MG63 (cell line): ENCODE measurements around the gene SLC5A9. TPM values are rescaled to one million over a fixed set of nuclear protein-coding genes. Genes with fewer than 3 reads are reported as not detected.

Experiments
- DNase-seq: peaks from one replicate; pipeline ENCODE4 v3.0.0-alpha.2; 2020
- H3K27me3 ChIP-seq: fragments of 250-450 bp; sonication (Bioruptor Pico); 2 replicates; pipeline ENCODE4 v1.5.1; 2020; ENCODE audit warnings: mild to moderate bottlenecking, moderate library complexity
- H3K36me3 ChIP-seq: fragments of 250-450 bp; sonication (Bioruptor Pico); 2 replicates; pipeline ENCODE4 v1.5.1; 2020; ENCODE audit warnings: mild to moderate bottlenecking, moderate library complexity
- H3K4me3 ChIP-seq: fragments of 250-450 bp; sonication (Bioruptor Pico); 2 replicates; pipeline ENCODE4 v1.5.1; 2020; ENCODE audit warnings: mild to moderate bottlenecking, moderate library complexity
- H3K9me3 ChIP-seq: fragments of 250-450 bp; sonication (Bioruptor Pico); 2 replicates; pipeline ENCODE4 v1.5.1; 2020; ENCODE audit warnings: mild to moderate bottlenecking, moderate library complexity
- total RNA-seq: library from RNA; depleted of rRNA; stranded (reverse); fragments of >200 nt; shearing (Covaris generic); gene quantifications from 2 replicates; pipeline ENCODE4 v1.2.3, GENCODE V29; 2014; ENCODE audit warnings: low replicate concordance; rRNA removed

SLC5A9 gene
- total RNA-seq: not detected in 2 replicates

DNA sequence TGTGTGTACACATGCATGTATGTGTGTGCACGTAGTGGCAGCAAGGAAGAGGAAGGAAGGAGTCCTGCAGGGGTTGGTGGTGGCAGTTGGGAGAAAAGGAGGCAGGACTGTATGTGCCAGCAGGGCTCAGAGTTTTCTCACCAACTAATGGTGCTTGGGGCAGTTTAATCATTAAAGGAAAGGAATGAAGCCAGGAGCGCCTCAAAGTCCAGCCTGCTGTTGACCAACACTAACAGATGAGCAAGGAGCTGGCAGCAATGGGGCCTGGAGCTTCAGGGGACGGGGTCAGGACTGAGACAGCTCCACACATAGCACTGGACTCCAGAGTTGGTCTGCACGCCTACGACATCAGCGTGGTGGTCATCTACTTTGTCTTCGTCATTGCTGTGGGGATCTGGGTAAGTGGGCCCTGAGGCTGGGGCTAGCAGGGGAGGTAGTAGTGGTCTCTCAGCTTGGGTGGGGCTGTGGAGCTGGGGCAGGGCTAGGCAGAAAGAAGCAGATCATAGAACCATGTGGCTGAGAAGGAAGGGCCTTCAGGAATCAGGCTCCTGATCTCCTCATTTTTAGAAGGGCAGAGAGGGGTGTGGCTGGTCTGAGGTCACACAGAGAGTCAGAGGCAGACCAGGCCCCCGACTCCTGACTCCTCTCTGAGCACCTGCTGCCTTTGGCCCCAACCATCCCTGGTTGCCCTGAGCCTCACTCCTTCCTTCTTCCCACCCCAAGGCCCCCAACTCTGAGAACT lies at the start of gene SLC5A9:
Gene SLC5A9, plus strand, starts transcription at position 216 of the 742 bp plus-strand sequence. Its CDS starts 21 bp downstream, at position 237.
- no peaks in the 10 kb centered on the region for H3K9me3 ChIP-seq
- no peak within 1 kb of the TSS for H3K4me3 ChIP-seq
- no peaks in the 10 kb centered on the region for H3K36me3 ChIP-seq
- H3K27me3 ChIP-seq: no peaks in the 10 kb centered on the region
- no peak for DNase-seq

DNA sequence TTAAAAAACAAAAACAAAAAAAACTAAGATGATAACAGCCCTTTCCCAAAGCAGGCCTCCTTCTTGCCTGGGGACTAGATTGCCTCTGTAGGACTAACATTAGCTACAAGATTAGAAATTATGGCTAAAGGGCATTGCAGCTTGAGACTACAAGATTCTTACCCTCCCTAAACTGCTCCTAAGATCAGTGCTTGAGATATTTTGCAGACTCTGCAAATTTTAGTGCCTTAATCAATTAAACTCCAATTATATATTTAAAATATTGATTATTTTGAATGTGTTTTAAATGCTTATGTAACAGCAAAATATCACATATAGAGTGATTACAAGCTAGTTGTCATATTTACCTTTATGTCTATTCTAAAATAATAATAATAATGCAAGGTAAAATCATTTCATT lies 47.4 kb upstream of the SLC5A9 start:
- Histone ChIP-seq H3K4me3 (no peak overlapping the region), H3K36me3 (no peaks in the 10 kb centered on the region), H3K27me3 (no peaks in the 10 kb centered on the region), H3K9me3 (no peaks in the 10 kb centered on the region)
- DNase-seq: no peak

DNA sequence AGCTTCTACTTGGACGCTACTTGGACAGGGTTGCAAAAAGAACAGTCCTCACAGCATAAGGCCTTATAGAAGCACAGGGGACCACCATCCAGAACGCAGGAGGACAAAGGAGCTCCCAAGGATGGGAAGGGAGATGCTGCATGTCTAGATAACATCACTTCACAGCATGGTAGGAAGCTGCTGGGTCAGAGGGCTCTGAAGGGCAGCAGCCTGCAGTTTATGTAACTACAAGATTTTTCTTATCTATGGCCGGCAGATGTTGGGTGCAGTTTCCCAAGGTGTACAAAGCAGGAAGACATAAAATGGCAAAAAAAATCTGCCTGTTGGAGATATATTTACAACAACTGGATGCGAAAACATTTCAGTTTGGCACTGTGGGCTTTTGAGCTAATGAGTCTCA lies 45.3 kb upstream of the SLC5A9 start:
- Histone ChIP-seq H3K4me3 (no peak overlapping the region), H3K9me3 (no peaks in the 10 kb centered on the region), H3K27me3 (no peaks in the 10 kb centered on the region), H3K36me3 (no peaks in the 10 kb centered on the region)
- no peak for DNase-seq

DNA sequence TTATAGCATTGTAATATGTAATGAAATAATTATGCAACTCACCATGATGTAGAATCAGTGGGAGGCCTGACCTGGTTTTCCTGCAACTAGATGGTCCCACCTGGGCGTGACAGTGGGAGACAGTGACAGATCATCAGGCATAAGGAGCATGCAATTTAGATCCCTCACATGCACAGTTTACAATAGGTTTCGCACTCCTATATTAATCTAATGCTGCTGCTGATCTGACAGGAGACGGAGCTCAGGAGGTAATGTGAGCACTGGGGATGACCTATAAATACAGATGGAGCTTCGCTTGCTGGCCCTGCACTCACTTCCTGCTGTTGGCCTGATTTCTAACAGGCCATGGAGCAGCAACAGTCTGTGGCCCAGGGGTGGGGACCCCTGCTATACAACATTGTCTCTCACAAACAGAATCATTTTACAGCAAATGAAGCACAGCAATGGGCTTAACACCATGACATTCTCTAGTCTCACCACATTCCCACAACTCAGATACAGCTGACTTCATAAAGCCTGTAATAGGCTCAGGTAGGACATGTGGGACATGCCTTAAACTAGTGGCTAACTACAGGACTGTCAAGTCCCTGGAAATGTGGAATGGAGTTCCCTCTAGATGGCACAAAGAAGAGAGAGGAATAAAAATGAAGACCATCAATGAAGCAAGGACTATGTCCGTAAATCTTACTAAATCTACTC lies 40.7 kb upstream of the SLC5A9 start:
- no peaks in the 10 kb centered on the region for H3K9me3 ChIP-seq
- DNase-seq: no peak
- H3K4me3 ChIP-seq: no peak overlapping the region
- no peaks in the 10 kb centered on the region for H3K36me3 ChIP-seq
- no peaks in the 10 kb centered on the region for H3K27me3 ChIP-seq

DNA sequence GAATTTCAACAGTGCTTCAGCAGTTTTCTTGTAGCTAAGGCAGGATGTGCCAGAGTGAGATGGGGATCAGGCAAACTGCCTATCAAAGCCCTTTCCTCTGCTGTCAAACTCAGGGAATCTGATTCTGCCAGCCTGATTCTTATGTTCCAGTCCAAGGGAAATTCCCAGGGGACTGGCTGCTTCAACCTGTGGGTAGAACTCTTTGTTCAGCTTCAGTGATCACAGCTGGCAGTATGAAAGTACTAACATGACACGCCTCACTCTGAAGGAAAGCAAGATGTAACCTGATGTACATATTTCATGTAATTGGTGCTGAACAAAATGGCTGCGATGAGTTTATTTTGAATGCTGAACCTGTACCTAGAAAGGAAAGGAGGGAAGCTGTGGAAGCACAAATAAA lies 40.1 kb upstream of the SLC5A9 start:
- Histone ChIP-seq H3K36me3 (no peaks in the 10 kb centered on the region), H3K4me3 (no peak overlapping the region), H3K9me3 (peaks cover 3% of the 10 kb centered on the region; the same call in 1 of the 2 replicates), H3K27me3 (no peaks in the 10 kb centered on the region)
- no peak for DNase-seq

DNA sequence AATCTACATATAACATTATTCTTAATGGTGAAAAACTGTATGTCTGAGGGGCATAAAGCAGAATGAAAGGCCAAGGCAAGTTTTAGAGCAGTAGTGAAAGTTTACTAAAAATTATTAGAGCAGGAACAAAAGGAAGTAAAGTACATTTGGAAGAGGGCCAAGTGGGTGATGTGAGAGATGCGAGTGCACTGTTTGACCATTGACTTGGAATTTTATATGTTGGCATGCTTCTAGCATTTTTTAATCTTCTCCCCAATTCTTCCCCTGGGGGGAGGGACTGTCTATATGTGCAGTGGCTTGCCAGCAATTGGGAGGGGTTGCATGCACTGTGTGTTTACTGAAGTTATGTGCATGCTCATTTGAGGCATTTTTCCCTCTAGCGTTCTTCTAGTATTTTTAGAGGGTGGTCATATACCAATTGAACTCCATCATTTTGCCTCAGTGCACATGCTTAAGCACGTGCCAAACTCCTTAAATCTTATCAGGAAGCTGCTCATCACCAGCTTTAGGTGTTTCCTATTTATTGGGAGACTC lies 36.1 kb upstream of the SLC5A9 start:
- Histone ChIP-seq H3K4me3 (no peak overlapping the region), H3K36me3 (no peaks in the 10 kb centered on the region), H3K27me3 (no peaks in the 10 kb centered on the region), H3K9me3 (peaks cover 13% of the 10 kb centered on the region)
- DNase-seq: no peak

DNA sequence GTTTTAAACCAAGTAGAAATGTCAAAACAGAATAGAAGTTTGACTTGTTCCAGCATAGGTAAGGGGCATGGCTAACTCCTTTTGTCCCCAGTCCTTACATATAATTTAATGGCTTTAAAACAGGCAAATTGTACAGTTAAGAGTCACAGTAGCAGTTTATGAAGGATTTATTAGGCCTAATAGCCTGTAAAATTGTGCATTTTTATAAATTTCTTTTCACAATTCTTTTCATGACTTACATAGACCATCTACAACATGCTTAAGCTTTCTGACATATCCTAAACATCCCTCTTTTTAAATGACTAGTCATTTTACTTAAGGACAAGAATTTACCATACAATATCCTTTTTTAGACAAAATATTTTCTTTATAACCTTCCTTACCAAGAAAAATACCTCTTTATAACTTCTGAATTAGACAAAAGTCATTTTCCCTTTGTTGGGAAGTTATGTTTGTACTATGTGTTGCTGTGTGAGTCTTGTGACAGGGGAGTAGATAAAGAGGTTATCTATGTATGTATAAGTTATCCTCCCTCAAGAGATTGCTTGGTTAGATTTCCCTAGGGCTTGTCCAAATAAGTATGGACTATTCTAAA lies 34.5 kb upstream of the SLC5A9 start:
- Histone ChIP-seq H3K36me3 (no peaks in the 10 kb centered on the region), H3K4me3 (no peak overlapping the region), H3K9me3 (peaks cover 13% of the 10 kb centered on the region), H3K27me3 (no peaks in the 10 kb centered on the region)
- no peak for DNase-seq

DNA sequence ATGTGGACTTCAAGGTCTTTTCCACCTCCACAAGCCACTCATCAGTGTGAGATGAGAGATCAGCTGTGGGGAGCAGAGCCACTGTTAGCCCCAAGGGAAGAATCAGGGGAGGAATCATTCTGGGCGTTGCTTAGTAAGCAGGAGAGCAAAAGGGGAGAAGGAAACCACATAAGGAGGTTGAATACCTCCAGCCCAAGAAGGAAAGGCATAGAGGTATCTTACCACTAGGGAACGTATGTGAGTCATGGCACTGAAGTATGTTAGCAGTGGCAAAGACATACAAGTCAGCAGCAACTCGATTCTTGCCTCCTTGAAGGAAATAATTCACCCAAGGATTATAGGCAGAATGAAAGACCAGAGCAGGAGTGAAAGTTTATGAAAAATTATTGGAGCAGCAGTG lies 31.6 kb upstream of the SLC5A9 start:
- H3K9me3 ChIP-seq: peaks cover 13% of the 10 kb centered on the region
- no peaks in the 10 kb centered on the region for H3K36me3 ChIP-seq
- H3K4me3 ChIP-seq: no peak overlapping the region
- DNase-seq: no peak
- peaks cover 10% of the 10 kb centered on the region; the same call in 1 of the 2 replicates for H3K27me3 ChIP-seq

DNA sequence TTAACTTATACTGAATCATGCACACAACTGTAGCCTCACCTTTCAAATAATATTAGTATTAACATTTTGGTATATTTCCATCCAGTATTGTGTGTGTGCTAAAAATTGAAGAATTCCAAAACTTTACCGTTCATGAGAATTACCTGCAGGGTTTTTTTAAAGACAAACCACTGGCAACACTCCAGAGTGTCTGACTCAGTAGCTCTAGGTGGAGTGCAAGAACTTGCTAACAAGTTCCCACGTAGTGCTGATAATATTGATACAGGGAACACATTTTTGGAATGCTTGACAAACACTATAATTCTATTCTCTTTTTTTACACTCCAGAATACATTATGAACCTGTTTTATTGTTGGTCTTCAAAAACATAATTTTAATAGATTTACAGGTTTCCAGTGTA lies 27.7 kb upstream of the SLC5A9 start:
- no peaks in the 10 kb centered on the region for H3K9me3 ChIP-seq
- no peak overlapping the region for H3K4me3 ChIP-seq
- no peaks in the 10 kb centered on the region for H3K36me3 ChIP-seq
- peaks cover 10% of the 10 kb centered on the region; the same call in 1 of the 2 replicates for H3K27me3 ChIP-seq
- DNase-seq: no peak

DNA sequence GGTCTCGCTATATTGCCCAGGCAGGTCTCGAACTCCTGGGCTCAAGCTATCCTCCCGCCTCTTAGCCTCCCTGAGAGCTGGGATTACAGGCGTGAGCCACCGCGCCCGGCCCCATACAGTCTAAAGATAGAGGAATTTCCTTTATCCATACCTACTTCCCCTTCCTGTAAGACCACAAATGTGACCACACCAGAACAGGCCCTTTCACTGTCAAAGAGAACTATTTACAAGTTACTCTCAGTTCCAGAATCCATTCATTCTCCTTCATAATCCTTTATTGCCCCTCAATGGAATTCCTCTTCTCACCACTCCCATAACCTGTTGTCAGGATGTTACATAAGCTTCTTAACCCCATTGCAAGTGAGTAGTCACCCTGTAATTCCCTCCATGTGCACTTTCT lies 26.3 kb upstream of the SLC5A9 start:
- no peak overlapping the region for H3K4me3 ChIP-seq
- no peaks in the 10 kb centered on the region for H3K9me3 ChIP-seq
- no peaks in the 10 kb centered on the region for H3K36me3 ChIP-seq
- DNase-seq: no peak
- peaks cover 10% of the 10 kb centered on the region; the same call in 1 of the 2 replicates for H3K27me3 ChIP-seq

DNA sequence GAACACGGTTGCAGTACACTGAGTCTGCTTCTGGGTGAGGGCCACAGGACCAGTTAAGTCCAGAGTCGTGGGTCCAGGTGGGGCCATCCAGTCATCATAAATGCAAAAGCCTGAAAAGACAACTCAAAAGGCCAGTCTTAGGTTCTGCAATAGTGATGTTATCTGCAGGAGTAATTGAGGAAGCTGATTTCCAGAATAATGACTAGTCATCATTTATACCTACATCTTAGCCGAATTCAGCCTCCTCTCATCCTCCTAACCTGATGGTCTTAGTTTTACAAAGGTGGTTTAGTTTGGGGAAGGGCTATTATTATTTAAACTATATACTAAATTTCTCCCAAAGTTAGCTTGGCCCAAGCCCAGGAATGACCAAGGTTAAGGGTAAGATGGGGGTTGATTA lies 23.5 kb upstream of the SLC5A9 start:
- peaks cover 4% of the 10 kb centered on the region; the same call in 1 of the 2 replicates for H3K27me3 ChIP-seq
- no peak for DNase-seq

DNA sequence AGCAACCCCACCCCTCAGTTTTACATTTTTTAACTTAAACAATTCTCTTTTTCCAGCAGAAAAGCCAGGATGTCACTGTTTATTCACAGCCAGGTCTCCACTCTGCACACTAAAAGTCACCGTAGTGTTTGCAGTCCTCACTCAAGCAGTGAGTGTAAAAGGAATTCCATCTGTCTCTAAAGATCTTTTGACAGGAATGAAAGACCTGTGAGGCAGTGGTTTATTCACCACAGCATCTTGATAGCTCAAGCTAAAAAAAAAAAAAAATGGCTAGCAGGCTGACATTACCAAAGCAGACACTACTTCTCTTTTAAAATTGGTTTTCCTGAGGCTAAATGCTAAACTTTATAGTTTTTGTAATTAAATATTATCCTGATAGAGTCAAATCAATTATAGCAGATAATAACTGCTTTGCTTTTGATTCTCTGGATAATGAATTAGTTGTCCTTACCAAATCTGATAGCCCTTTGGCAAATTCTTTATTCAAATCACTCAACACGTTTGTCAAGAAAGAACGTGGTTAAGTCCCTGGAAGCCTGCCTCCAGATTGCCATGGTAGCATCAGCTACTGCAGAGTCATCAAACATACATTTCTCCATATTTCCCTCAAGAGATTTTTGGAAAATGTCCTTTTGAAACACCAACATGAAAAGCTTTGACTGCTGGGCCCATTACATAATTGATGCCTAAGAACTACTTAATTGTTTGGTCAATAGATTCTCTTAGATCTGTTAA lies 22.2 kb upstream of the SLC5A9 start:
- H3K9me3 ChIP-seq: no peaks in the 10 kb centered on the region
- H3K4me3 ChIP-seq: no peak overlapping the region
- H3K36me3 ChIP-seq: no peaks in the 10 kb centered on the region
- no peaks in the 10 kb centered on the region; the same call in 1 of the 2 replicates for H3K27me3 ChIP-seq
- DNase-seq: no peak

More for the DNA sequence above, 23.5 kb upstream of the SLC5A9 start:
- no peak overlapping the region for H3K4me3 ChIP-seq
- H3K36me3 ChIP-seq: no peaks in the 10 kb centered on the region
- H3K9me3 ChIP-seq: no peaks in the 10 kb centered on the region

DNA sequence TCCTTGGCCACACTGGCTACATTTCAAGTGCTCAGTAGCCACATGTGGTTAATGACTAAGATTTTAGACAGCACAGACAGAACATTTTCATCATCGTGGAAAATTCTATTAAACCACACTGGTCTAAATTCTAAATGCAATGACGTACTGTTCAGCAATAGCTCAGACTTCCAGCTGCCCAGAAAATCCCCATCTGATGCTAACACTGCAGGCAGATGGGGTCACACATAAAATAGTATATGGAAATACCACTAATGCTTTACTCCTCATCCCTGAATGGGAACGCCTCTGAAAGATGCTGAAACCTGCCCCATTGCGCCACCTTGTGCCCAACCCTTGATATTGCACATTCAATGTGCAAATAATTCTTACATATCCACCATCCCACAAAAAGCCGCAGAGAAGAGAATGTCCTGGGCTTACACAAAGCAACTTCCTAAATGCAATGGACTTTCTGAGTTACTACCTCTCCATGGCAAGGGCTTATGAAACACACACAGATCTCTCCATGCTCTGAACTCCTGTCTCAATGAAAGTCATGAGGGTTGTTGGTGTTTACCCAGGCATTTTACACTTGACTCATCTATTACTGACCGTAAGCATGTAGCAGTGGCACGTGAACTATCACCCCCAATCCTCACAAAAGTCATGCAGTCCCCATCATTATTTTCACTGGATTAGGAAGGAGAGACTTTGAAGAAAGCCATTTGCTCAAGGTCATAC lies 20.3 kb upstream of the SLC5A9 start:
- Histone ChIP-seq H3K36me3 (no peaks in the 10 kb centered on the region), H3K9me3 (no peaks in the 10 kb centered on the region), H3K27me3 (no peaks in the 10 kb centered on the region; the same call in 1 of the 2 replicates), H3K4me3 (no peak overlapping the region)
- peak; percentile 49 for DNase-seq

DNA sequence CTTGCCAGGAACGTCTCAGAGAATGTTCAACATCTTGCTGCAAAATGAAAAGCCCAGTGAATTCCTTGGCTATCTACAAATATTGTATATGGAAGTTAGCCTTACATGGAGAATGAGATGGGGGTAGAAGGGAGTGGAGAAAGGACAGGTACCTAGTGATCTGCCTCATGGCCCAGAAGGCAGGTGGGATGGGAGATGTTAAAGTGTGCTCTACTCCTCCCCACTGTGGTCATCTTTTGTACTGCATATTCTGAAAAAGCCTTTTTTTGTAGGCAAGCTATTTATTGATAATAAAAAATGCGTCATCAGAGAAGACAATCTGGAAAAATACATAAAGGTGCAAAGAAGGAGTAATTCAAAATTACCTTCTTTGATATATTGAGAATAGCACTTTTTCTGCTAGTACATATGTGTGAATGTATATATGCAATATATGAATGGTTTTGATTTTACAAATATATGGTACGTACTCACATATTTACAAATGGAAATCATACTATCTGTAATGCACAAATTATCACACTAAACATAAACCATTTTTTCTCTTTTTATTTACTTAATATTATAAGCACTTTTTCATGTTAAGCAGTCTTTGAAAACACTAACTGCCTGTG lies 19.1 kb upstream of the SLC5A9 start:
- DNase-seq: no peak
- Histone ChIP-seq H3K9me3 (no peaks in the 10 kb centered on the region), H3K36me3 (no peaks in the 10 kb centered on the region), H3K4me3 (no peak overlapping the region), H3K27me3 (no peaks in the 10 kb centered on the region; the same call in 1 of the 2 replicates)

DNA sequence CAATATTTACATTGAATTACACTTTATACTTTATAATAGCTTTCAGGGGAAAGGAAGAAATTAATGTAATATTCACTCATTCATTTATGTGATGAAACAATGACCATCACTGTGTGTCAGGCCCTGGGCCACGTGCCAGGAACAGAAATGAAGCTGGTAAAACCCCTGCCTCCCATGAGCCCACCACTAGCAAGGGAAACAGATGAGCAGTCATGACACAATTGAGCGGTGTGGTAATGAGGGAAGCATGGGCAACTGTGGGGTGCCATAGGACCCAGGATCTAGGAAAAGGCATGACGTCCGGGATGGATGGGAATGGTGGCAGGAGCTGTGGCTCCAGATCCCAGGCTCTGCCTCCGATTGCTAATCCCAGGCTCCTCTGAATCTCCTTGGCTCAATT lies 17.0 kb upstream of the SLC5A9 start:
- no peaks in the 10 kb centered on the region for H3K36me3 ChIP-seq
- H3K9me3 ChIP-seq: no peaks in the 10 kb centered on the region
- no peaks in the 10 kb centered on the region; the same call in 1 of the 2 replicates for H3K27me3 ChIP-seq
- DNase-seq: no peak
- no peak overlapping the region for H3K4me3 ChIP-seq

DNA sequence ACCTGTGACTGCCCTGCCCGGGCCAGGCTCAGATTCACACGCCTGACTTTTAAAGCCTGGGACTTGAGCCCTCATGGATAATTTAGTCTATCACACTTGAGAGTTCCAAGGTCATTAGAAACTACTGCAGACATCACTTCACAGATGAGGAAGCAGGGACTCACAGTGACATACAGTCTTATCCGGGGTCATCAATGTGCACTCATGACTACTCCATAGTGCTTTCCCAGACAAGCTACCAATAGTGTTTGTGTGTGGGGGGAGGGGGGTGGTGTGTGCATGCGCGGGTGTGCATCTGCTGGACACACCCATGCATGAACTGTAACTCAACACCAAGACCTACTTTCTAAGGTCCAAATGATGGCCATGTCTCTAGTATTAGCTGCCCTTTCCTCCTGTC lies 16.1 kb upstream of the SLC5A9 start:
- DNase-seq: no peak
- no peak overlapping the region for H3K4me3 ChIP-seq
- H3K9me3 ChIP-seq: no peaks in the 10 kb centered on the region

More for the DNA sequence above, 16.1 kb upstream of the SLC5A9 start:
- no peaks in the 10 kb centered on the region for H3K36me3 ChIP-seq
- no peaks in the 10 kb centered on the region; the same call in 1 of the 2 replicates for H3K27me3 ChIP-seq
